Measurements from ENCODE around the gene SF3B4. TPM values are rescaled to one million over a fixed set of nuclear protein-coding genes. Genes with fewer than 3 reads are reported as not detected.
"Not testable (repeated sequence)": the region's sequence is repeated elsewhere in the genome, so short reads cannot be mapped to it uniquely, and the experiment has no call there.

Gene SF3B4
- total RNA-seq, 1 experiment from 2014 or later: 79.2 TPM

GRCh38 chr1:149962736-149963135 lies 35.1 kb upstream of the SF3B4 start:
- no peaks in the 10 kb centered on the region for H3K27me3 Mint-ChIP-seq (ENCODE audit: insufficient read depth, unreplicated experiment)
- peak overlapping the region; percentile 46 for H3K27ac Mint-ChIP-seq (ENCODE audit: low read depth, unreplicated experiment)
- CTCF ChIA-PET: interaction anchor here (0.6 to 5.0 kb wide), 51 partner anchors 8 to 283 kb away, joined by 3 to 103 read pairs (median 6); partner anchors contain the start of genes OTUD7B and VPS45
- no peak for DNase-seq (ENCODE audit: unreplicated experiment)
- POLR2A ChIA-PET: interaction anchor here (1.0 to 3.2 kb wide), 13 partner anchors 22 to 273 kb away, joined by 3 to 41 read pairs (median 5); partner anchors contain the start of genes ANP32E, OTUD7B, SF3B4 and VPS45
- no peak overlapping the region for H3K4me3 Mint-ChIP-seq (ENCODE audit: unreplicated experiment)
- BruUV-seq (replicated peaks): no TSS peak
- peaks cover 85% of the 10 kb centered on the region for H3K36me3 Mint-ChIP-seq (ENCODE audit: insufficient read depth, unreplicated experiment)
- H3K4me1 Mint-ChIP-seq (ENCODE audit: insufficient read depth, unreplicated experiment): peaks cover 22% of the 10 kb centered on the region
- no peaks in the 10 kb centered on the region for H3K9me3 Mint-ChIP-seq (ENCODE audit: unreplicated experiment)
- intact Hi-C loops (cut with micrococcal nuclease): loop anchor here (1.0 to 2.0 kb wide), 6 partner anchors 47 to 225 kb away; partner anchors contain the start of gene VPS45
- no peak for TF ChIP-seq CTCF (IDR thresholded peaks at IDR 0.05; ENCODE audit: unreplicated experiment)

GRCh38 chr1:149962039-149962647 lies 34.5 kb upstream of the SF3B4 start:
- Mint-ChIP-seq H3K36me3 (ENCODE audit: insufficient read depth, unreplicated experiment) (peaks cover 88% of the 10 kb centered on the region), H3K9me3 (ENCODE audit: unreplicated experiment) (no peaks in the 10 kb centered on the region), H3K4me1 (ENCODE audit: insufficient read depth, unreplicated experiment) (peaks cover 22% of the 10 kb centered on the region), H3K4me3 (ENCODE audit: unreplicated experiment) (no peak overlapping the region), H3K27ac (ENCODE audit: low read depth, unreplicated experiment) (peak overlapping the region; percentile 33), H3K27me3 (ENCODE audit: insufficient read depth, unreplicated experiment) (no peaks in the 10 kb centered on the region)
- CTCF ChIA-PET: interaction anchor here (0.6 to 5.0 kb wide), 58 partner anchors 9 to 284 kb away, joined by 3 to 103 read pairs (median 6); partner anchors contain the start of genes OTUD7B and VPS45
- peak; percentile 88 for TF ChIP-seq CTCF (IDR thresholded peaks at IDR 0.05; ENCODE audit: unreplicated experiment)
- intact Hi-C loops (cut with micrococcal nuclease): loop anchor here (1.0 to 2.0 kb wide), 6 partner anchors 47 to 225 kb away; partner anchors contain the start of gene VPS45
- DNase-seq (ENCODE audit: unreplicated experiment): peak; percentile 85
- BruUV-seq (replicated peaks): no TSS peak
- POLR2A ChIA-PET: interaction anchor here (0.6 to 3.2 kb wide), 17 partner anchors 22 to 273 kb away, joined by 3 to 41 read pairs (median 4); partner anchors contain the start of genes ANP32E, OTUD7B, SF3B4 and VPS45

- intact Hi-C loops (cut with micrococcal nuclease); H3K9me3 Mint-ChIP-seq (ENCODE audit: unreplicated experiment); POLR2A ChIA-PET; H3K27ac Mint-ChIP-seq (ENCODE audit: low read depth, unreplicated experiment); H3K4me3 Mint-ChIP-seq (ENCODE audit: unreplicated experiment); BruUV-seq (replicated peaks); H3K27me3 Mint-ChIP-seq (ENCODE audit: insufficient read depth, unreplicated experiment); DNase-seq (ENCODE audit: unreplicated experiment); CTCF ChIA-PET; H3K4me1 Mint-ChIP-seq (ENCODE audit: insufficient read depth, unreplicated experiment): not testable (repeated sequence)
- H3K36me3 Mint-ChIP-seq (ENCODE audit: insufficient read depth, unreplicated experiment): peaks cover 82% of the 10 kb centered on the region
Observed at GRCh38 chr1:149957548-149957947, 29.9 kb upstream of the SF3B4 start.

- H3K27ac Mint-ChIP-seq (ENCODE audit: low read depth, unreplicated experiment): peak overlapping the region; percentile 20
- ChIA-PET POLR2A (interaction anchor here (1.2 to 1.5 kb wide), 2 partner anchors 45 to 63 kb away, joined by 4 to 6 read pairs; a partner anchor contains a TSS), CTCF (interaction anchor here (0.6 to 2.5 kb wide), 2 partner anchors 12 to 237 kb away, joined by 3 to 7 read pairs; no protein-coding TSS in a partner anchor)
- no peaks in the 10 kb centered on the region for H3K9me3 Mint-ChIP-seq (ENCODE audit: unreplicated experiment)
- intact Hi-C loops (cut with micrococcal nuclease): no loop called here
- no peak for DNase-seq (ENCODE audit: unreplicated experiment)
- BruUV-seq (replicated peaks): no TSS peak
- peaks cover 75% of the 10 kb centered on the region for H3K36me3 Mint-ChIP-seq (ENCODE audit: insufficient read depth, unreplicated experiment)
- no peaks in the 10 kb centered on the region for H3K27me3 Mint-ChIP-seq (ENCODE audit: insufficient read depth, unreplicated experiment)
- H3K4me1 Mint-ChIP-seq (ENCODE audit: insufficient read depth, unreplicated experiment): no peaks in the 10 kb centered on the region
- H3K4me3 Mint-ChIP-seq (ENCODE audit: unreplicated experiment): no peak overlapping the region
- TF ChIP-seq CTCF (IDR thresholded peaks at IDR 0.05; ENCODE audit: unreplicated experiment): no peak
Observed at GRCh38 chr1:149949911-149950310, 22.3 kb upstream of the SF3B4 start.
